ENCODE results near the gene IPPK. TPM values are rescaled to one million over a fixed set of nuclear protein-coding genes. Genes with fewer than 3 reads are reported as not detected.

Gene IPPK
- total RNA-seq, 4 donors from 2014 or later = 7.2 to 14.1 (median 8.9) TPM

DNA sequence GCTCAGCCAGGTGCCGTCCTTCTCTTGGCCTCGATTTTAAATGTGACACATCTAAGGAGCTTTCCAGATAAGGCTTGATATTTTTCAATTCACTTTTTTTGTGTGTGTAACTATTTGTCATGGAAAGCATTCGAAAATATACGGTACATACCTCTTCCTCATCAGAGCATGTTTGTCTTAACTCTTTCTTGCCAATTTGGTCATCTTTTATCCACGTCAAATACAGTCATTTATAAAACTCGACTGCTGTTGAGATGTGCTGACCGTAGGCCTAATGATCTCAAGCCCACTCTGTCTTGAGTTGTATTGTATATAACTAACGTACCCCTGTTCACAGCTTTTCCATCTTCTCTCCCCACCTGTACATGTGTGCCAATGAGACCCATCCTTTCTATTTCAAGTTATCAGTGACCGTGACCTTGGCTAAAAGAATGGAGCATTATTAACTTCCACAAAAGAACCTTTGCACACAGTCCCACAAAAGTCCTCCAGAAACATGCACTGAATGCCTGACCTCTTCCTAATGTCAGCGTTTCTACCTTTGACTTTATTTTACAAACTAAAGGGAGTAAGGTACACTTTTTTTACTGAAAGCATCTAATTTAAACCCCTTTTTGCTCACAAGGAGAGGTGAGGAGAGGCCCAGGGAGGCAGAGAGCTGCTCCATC, 61.6 kb downstream of the IPPK start:
- WGBS, 2 donors (ENCODE audit: low coverage in 1 of 2) = 41 to 52% methylated on average over 10 of the region's 10 CpGs
- no peak for ATAC-seq
- TF ChIP-seq, protein P1, sequence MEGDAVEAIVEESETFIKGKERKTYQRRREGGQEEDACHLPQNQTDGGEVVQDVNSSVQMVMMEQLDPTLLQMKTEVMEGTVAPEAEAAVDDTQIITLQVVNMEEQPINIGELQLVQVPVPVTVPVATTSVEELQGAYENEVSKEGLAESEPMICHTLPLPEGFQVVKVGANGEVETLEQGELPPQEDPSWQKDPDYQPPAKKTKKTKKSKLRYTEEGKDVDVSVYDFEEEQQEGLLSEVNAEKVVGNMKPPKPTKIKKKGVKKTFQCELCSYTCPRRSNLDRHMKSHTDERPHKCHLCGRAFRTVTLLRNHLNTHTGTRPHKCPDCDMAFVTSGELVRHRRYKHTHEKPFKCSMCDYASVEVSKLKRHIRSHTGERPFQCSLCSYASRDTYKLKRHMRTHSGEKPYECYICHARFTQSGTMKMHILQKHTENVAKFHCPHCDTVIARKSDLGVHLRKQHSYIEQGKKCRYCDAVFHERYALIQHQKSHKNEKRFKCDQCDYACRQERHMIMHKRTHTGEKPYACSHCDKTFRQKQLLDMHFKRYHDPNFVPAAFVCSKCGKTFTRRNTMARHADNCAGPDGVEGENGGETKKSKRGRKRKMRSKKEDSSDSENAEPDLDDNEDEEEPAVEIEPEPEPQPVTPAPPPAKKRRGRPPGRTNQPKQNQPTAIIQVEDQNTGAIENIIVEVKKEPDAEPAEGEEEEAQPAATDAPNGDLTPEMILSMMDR (IDR thresholded peaks at IDR 0.05) = no peak
- TF ChIP-seq POLR2A (IDR thresholded peaks at IDR 0.05) = no peak
- TF ChIP-seq EP300 (IDR thresholded peaks at IDR 0.05) = no peak
- TF ChIP-seq POLR2AphosphoS5 (IDR thresholded peaks at IDR 0.05) = no peak
- Histone ChIP-seq H3K9me3 (no peaks in the 10 kb centered on the region), H3K36me3 (peaks cover 0 to 18% of the 10 kb centered on the region in 2 donors), H3K4me3 (no peak overlapping the region), H3K27me3 (no peaks in the 10 kb centered on the region), H3K4me1 (peaks cover 6 to 72% (median 20%) of the 10 kb centered on the region in 3 donors), H3K27ac (peak overlapping the region; percentile 61 to 91 (median 82))

DNA sequence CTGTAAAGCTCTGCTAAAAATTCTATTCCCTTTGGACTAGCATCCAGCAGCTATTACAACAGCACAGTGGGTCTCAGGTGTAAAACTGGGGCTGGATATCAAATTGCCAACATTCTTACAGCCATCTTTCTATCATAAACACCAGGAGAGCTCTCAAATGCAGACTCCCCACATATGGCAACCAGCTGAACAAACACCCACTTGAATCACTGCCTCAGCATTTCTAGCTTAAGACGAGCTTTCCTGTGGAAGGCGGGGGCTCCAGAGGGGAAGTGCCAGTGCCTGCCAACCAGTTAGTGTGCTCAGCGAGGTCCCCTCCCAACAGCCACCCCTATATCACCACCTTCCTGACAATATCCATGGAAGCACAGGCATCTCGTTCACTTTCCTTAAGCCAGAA, 62.2 kb downstream of the IPPK start:
- Histone ChIP-seq H3K36me3 (peaks cover 0 to 15% of the 10 kb centered on the region in 2 donors), H3K27me3 (no peaks in the 10 kb centered on the region), H3K9me3 (no peaks in the 10 kb centered on the region), H3K4me1 (peaks cover 6 to 66% (median 20%) of the 10 kb centered on the region in 3 donors), H3K27ac (peak overlapping the region in 3 of 4 donors; percentile 75 to 91 (median 89)), H3K4me3 (no peak overlapping the region)
- TF ChIP-seq EP300 (IDR thresholded peaks at IDR 0.05) = no peak
- no peak for TF ChIP-seq POLR2A (IDR thresholded peaks at IDR 0.05)
- TF ChIP-seq, protein P1 (IDR thresholded peaks at IDR 0.05) = no peak
- TF ChIP-seq POLR2AphosphoS5 (IDR thresholded peaks at IDR 0.05) = no peak
- WGBS, 2 donors (ENCODE audit: low coverage in 1 of 2) = 33 to 41% methylated on average over 2 to 3 of the region's 4 CpGs
- ATAC-seq = no peak

DNA sequence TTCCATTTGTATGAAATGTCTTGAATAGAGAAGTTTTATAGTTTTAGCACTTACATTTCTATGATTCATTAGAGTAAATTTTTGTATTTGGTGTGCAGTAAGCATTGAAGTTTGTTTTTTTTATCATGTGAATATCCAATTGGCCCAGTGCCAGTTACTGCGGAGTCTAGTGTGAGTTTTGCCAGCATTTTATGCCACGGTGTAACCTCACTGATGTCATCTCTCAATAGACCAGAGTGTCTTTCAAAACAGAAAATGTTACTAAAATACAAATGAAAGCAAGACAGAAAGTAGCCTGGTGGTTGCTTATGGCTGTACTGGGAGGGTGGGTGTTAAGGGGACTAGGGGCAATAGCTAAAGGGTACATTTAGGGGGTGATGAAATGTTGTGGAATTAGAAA, 62.8 kb downstream of the IPPK start:
- TF ChIP-seq, protein P1 (IDR thresholded peaks at IDR 0.05) = peak in 2 of 4 experiments; percentile 17 to 31
- TF ChIP-seq POLR2AphosphoS5 (IDR thresholded peaks at IDR 0.05) (peak; percentile 58), POLR2A (IDR thresholded peaks at IDR 0.05) (no peak), EP300 (IDR thresholded peaks at IDR 0.05) (no peak)
- H3K4me3 ChIP-seq = no peak overlapping the region
- H3K27me3 ChIP-seq = no peaks in the 10 kb centered on the region
- WGBS, 2 donors (ENCODE audit: low coverage in 1 of 2) = 0 to 15% methylated on average over 2 of the region's 2 CpGs
- peak; percentile 27 for ATAC-seq
- H3K9me3 ChIP-seq = no peaks in the 10 kb centered on the region
- peaks cover 6 to 61% (median 20%) of the 10 kb centered on the region in 3 donors for H3K4me1 ChIP-seq
- peaks cover 0 to 8% of the 10 kb centered on the region in 2 donors for H3K36me3 ChIP-seq
- peak overlapping the region in 2 of 4 donors; percentile 89 to 91 for H3K27ac ChIP-seq

DNA sequence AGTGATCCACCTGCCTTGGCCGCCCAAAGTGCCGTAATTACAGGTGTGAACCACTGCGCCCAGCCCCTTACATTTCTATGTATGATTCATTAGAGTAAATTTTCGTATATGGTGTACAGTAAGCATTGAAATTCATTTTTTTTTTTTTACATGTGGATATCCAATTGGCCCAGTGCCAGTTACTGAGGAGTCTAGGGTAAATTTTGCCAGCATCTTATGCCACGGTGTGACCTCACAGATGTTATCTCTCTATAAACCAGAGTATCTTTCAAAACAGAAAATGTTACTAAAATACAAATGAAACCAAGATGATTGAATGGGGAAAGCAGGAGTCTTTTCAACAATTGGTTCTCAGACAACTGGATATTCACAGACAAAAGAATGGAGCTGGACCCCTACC, 64.7 kb downstream of the IPPK start:
- H3K27ac ChIP-seq = no peak overlapping the region
- H3K4me1 ChIP-seq = peaks cover 6 to 63% (median 29%) of the 10 kb centered on the region in 3 donors
- WGBS, 2 donors (ENCODE audit: low coverage in 1 of 2) = 78 to 93% methylated on average over 4 of the region's 5 CpGs
- ATAC-seq = no peak
- H3K4me3 ChIP-seq = no peak overlapping the region
- no peaks in the 10 kb centered on the region for H3K27me3 ChIP-seq
- no peaks in the 10 kb centered on the region for H3K36me3 ChIP-seq
- no peaks in the 10 kb centered on the region for H3K9me3 ChIP-seq
- TF ChIP-seq EP300 (IDR thresholded peaks at IDR 0.05) (no peak), POLR2AphosphoS5 (IDR thresholded peaks at IDR 0.05) (no peak), POLR2A (IDR thresholded peaks at IDR 0.05) (no peak)
- TF ChIP-seq, protein P1 (IDR thresholded peaks at IDR 0.05) = no peak

DNA sequence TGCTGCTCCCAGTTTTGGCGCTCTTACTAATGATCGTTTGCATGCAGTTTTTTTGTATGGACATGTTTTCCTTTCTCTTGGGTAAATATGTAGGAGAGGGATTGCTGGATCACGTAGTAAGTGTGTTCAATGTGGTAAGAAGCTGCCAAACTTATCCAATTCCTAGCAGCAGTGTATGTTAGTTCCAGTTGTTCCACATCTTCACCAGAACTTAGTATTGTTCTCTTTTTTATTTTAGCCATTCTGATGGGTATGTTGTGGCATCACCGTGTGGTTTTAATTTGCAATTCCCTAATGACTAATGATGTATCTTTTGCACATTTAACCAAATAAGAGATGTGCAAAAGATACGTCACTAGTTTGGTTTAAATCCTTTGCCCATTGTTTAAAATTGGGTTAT, 65.9 kb downstream of the IPPK start:
- TF ChIP-seq EP300 (IDR thresholded peaks at IDR 0.05) (no peak), POLR2AphosphoS5 (IDR thresholded peaks at IDR 0.05) (no peak), POLR2A (IDR thresholded peaks at IDR 0.05) (no peak)
- TF ChIP-seq, protein P1 (IDR thresholded peaks at IDR 0.05) = no peak
- H3K4me1 ChIP-seq = peaks cover 4 to 64% (median 28%) of the 10 kb centered on the region in 3 donors
- H3K9me3 ChIP-seq = no peaks in the 10 kb centered on the region
- 86 to 100% methylated on average over 5 of the region's 5 CpGs for WGBS, 2 donors (ENCODE audit: low coverage in 1 of 2)
- H3K27me3 ChIP-seq = no peaks in the 10 kb centered on the region
- H3K4me3 ChIP-seq = no peak overlapping the region
- no peak for ATAC-seq
- no peak overlapping the region for H3K27ac ChIP-seq
- no peaks in the 10 kb centered on the region for H3K36me3 ChIP-seq

Data from gastroesophageal sphincter (tissue), 4 donors.